Effector memory CD4-positive, alpha-beta T cell (primary cell): Measurements from ENCODE around the gene ZNF678.

Experiments used
- DNase-seq, 3 donors: peaks; one replicate each; pipeline ENCODE4 v3.0.0-alpha.2; 2020
- H3K27ac ChIP-seq: 2 replicates; pipeline ENCODE4 v1.7.0; 2013; ENCODE audit warnings: mild to moderate bottlenecking, low read length, moderate library complexity; ENCODE audit not compliant: insufficient read depth, poor library complexity, severe bottlenecking
- H3K27me3 ChIP-seq: replicated peaks from 2 replicates; pipeline ENCODE4 v1.7.0; 2013; ENCODE audit warnings: mild to moderate bottlenecking, low read length; ENCODE audit not compliant: insufficient read depth, control insufficient read depth, poor library complexity, severe bottlenecking
- H3K36me3 ChIP-seq: 2 replicates; pipeline ENCODE4 v1.7.0; 2013; ENCODE audit warnings: mild to moderate bottlenecking, low read length, moderate library complexity; ENCODE audit not compliant: control insufficient read depth, insufficient read depth
- H3K4me1 ChIP-seq: 2 replicates; pipeline ENCODE4 v1.7.0; 2013; ENCODE audit warnings: low read length, mild to moderate bottlenecking; ENCODE audit not compliant: control insufficient read depth, insufficient read depth, poor library complexity, severe bottlenecking
- H3K4me3 ChIP-seq: 2 replicates; pipeline ENCODE4 v1.7.0; 2013; ENCODE audit warnings: low read length, low read depth, mild to moderate bottlenecking; ENCODE audit not compliant: insufficient read depth, poor library complexity, severe bottlenecking
- H3K9me3 ChIP-seq: 2 replicates; pipeline ENCODE4 v1.7.0; 2013; ENCODE audit warnings: mild to moderate bottlenecking, low read length, moderate library complexity; ENCODE audit not compliant: control insufficient read depth

ZNF678 gene

GRCh38 chr1:227543283-227544066, 19.9 kb upstream of the ZNF678 start:
- Histone ChIP-seq H3K4me1 (peaks cover 9% of the 10 kb centered on the region), H3K27ac (no peak overlapping the region), H3K9me3 (no peaks in the 10 kb centered on the region), H3K27me3 (no peaks in the 10 kb centered on the region), H3K4me3 (no peak overlapping the region), H3K36me3 (no peaks in the 10 kb centered on the region)
- no peak for DNase-seq

- Histone ChIP-seq H3K36me3 (no peaks in the 10 kb centered on the region), H3K4me3 (no peak overlapping the region), H3K4me1 (peaks cover 9% of the 10 kb centered on the region), H3K27me3 (no peaks in the 10 kb centered on the region), H3K27ac (no peak overlapping the region), H3K9me3 (no peaks in the 10 kb centered on the region)
- DNase-seq: no peak
Measured at GRCh38 chr1:227544067-227545050, 19.0 kb upstream of the ZNF678 start.

GRCh38 chr1:227545361-227545760, 18.0 kb upstream of the ZNF678 start:
- no peaks in the 10 kb centered on the region for H3K27me3 ChIP-seq
- no peak overlapping the region for H3K4me3 ChIP-seq
- H3K27ac ChIP-seq: no peak overlapping the region
- peaks cover 9% of the 10 kb centered on the region for H3K4me1 ChIP-seq
- DNase-seq: no peak
- H3K36me3 ChIP-seq: no peaks in the 10 kb centered on the region
- no peaks in the 10 kb centered on the region for H3K9me3 ChIP-seq

- Histone ChIP-seq H3K27me3 (no peaks in the 10 kb centered on the region), H3K36me3 (no peaks in the 10 kb centered on the region), H3K4me3 (no peak overlapping the region), H3K27ac (no peak overlapping the region), H3K9me3 (no peaks in the 10 kb centered on the region), H3K4me1 (peaks cover 9% of the 10 kb centered on the region)
- DNase-seq: no peak
Measured at GRCh38 chr1:227546059-227546458, 17.3 kb upstream of the ZNF678 start.

GRCh38 chr1:227546598-227547309, 16.6 kb upstream of the ZNF678 start:
- no peaks in the 10 kb centered on the region for H3K9me3 ChIP-seq
- H3K4me3 ChIP-seq: no peak overlapping the region
- H3K36me3 ChIP-seq: no peaks in the 10 kb centered on the region
- H3K27ac ChIP-seq: no peak overlapping the region
- H3K4me1 ChIP-seq: peaks cover 8% of the 10 kb centered on the region
- H3K27me3 ChIP-seq: no peaks in the 10 kb centered on the region
- no peak for DNase-seq

- no peaks in the 10 kb centered on the region for H3K36me3 ChIP-seq
- H3K27me3 ChIP-seq: no peaks in the 10 kb centered on the region
- H3K4me1 ChIP-seq: peaks cover 5% of the 10 kb centered on the region
- no peak overlapping the region for H3K27ac ChIP-seq
- H3K9me3 ChIP-seq: no peaks in the 10 kb centered on the region
- no peak overlapping the region for H3K4me3 ChIP-seq
- no peak for DNase-seq
Measured at GRCh38 chr1:227547310-227548118, 15.8 kb upstream of the ZNF678 start.

GRCh38 chr1:227548119-227548397, 15.3 kb upstream of the ZNF678 start:
- no peak for DNase-seq
- Histone ChIP-seq H3K4me3 (no peak overlapping the region), H3K36me3 (no peaks in the 10 kb centered on the region), H3K27me3 (no peaks in the 10 kb centered on the region), H3K9me3 (no peaks in the 10 kb centered on the region), H3K4me1 (peaks cover under 1% of the 10 kb centered on the region), H3K27ac (no peak overlapping the region)

GRCh38 chr1:227548448-227548847, 14.9 kb upstream of the ZNF678 start:
- Histone ChIP-seq H3K27me3 (no peaks in the 10 kb centered on the region), H3K4me3 (no peak overlapping the region), H3K27ac (no peak overlapping the region), H3K4me1 (no peaks in the 10 kb centered on the region), H3K36me3 (no peaks in the 10 kb centered on the region), H3K9me3 (no peaks in the 10 kb centered on the region)
- DNase-seq: no peak

GRCh38 chr1:227549892-227550291, 13.5 kb upstream of the ZNF678 start:
- Histone ChIP-seq H3K27me3 (no peaks in the 10 kb centered on the region), H3K27ac (no peak overlapping the region), H3K4me1 (no peaks in the 10 kb centered on the region), H3K4me3 (no peak overlapping the region), H3K9me3 (no peaks in the 10 kb centered on the region), H3K36me3 (no peaks in the 10 kb centered on the region)
- DNase-seq: no peak
